Amygdala (tissue), 56 donors: Measurements from ENCODE around the gene NFYC.
"Not testable (repeated sequence)": the region's sequence is repeated elsewhere in the genome, so short reads cannot be mapped to it uniquely, and the experiment has no call there.

ENCODE experiments used
- DNase-seq, 56 donors: peaks; one replicate each; lab custom pipeline; 2025; lab: John Stamatoyannopoulos, UW

NFYC gene

DNA sequence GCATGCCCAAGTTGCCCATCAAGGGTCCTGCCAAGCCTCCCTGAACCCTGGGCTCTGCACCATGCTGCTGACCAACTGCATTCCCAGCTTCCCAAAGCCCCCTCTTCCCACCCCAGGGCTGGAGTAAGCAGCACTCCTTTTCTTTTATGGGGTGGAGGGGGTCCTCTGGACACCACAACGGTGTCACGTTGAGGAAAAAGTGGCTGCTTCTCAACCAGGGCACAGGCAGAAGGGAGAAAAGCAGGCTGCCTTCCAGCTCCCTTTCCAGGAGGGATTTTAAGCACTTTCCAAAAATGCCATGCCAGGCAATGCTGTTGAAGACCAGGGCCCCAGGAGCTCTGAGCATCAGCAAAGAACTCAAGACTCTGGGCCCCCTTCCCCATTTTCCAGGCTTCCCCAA, 26.7 kb upstream of the NFYC start:
- DNase-seq, result no peak

DNA sequence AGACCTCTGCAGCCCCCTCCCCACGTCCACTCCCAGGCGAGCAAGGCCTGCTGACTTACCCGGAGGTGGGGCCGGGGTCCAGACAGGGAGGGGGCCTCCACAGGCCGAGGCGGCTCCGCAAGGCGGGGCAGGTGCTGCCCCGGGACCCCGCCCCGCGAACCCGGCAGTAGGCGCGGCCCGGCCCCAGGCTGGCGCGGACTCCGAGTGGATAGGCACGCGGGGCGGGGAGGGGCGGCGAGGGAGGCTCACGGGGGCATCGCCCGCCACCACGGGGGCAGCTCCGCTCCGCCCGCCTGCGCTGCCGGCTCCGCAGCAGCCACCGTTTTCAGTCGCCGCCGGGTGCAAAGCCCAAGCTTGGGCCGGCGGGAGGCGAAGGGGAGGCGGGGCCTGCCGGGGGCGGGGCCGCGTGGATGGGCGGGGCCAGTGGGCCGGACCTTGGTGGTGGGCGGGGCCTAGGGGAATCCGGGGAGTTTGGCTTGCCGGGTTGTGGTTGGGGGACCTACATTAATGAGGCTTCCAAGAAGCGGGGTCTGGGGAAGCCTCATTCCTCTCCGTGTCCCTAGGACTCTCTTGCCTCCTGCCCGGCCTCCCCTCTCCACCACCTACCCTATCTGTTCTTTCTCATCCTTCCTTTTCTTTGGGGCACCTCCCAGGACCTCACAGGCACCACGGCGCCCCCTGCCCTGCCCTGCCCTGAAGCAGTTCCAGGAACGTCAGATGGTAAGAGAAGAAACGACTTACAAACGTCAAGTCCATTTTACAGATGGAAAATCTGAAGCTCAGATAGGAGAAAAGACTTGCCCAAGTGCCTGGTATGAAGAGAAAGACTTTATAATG, 26.0 kb upstream of the NFYC start, which contains the start of gene RIMS3:
Gene RIMS3 (minus strand): TSS at position 348 of the 837 bp plus-strand sequence. CDS start 23,757 bp downstream, outside the sequence.
- peak in 51 of 56 donors; percentile 17 to 91 (median 62) for DNase-seq

DNA sequence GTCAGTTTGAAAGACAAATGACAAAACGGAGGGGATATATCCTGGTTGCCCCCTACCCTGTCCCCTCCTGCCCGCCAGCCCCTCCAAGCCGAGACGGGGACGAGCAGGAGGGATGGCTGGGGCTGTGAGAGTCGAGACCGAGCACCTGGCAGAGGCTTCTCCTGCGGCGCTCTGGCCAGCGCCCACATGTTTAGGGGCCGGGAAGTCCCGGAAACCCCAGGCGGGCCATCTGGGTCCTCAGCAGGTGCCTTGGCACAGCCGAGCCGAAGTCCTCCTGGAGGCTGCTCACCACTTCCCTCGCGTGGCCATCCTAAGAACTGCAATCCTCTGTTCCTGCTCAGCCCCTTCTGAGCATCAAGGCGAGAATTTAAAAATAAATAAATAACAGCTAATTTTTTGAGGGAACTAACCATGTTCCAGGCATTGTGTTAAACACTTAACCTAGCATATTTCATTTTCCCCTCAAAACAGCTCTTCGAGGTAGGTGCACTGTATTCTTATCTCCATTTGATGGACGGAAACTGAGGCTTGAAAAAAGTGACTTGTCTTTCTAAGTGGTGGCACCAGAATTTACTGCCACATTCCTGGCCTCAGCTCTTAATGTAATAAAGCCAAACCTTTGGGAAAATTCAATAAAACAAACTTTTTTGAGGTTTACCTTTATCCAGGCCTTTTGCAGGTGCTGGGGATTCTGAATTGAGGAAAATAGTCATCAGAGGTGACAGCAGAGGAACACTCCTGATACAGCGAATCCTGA, 22.6 kb upstream of the NFYC start:
- peak in 48 of 56 donors; percentile 9 to 83 (median 53) for DNase-seq

DNA sequence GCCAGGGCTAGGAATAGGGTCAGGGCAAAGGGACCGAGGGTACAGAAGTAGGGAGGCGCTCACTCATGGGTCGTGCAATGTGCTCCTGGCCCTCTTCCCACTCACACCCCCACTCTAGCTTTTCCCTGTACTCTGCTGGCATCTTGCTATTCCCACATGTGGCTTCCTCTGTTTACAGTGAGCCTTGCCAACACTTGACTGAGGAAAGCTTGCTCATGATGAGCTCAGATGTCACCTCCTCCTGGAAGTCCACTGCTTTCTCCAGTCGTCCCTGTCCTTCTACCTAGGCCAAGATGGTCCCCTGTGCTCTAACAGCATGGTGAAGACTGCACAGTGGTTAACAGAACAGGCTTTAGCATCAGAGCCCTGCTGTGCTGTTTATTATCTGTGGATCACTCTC, 18.1 kb upstream of the NFYC start:
- DNase-seq, result no peak

DNA sequence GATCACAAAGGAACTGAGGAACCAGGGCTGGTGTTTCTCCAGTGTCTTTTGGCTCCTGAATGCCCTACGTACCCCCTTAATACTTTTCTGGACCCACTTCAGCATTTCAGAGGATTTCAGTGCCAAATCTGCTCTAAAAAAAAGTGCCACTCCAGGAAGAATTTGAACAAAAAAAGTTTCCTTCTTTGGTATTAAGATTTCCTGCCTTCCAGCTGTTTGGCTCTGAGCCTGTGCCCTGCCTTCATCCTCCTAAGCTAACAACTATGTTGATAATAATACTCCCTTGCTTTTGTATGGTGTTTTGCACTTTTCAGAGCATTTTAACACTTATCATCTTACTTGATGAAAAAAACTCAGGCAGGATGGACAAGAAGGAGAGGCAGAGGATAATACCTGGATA, 15.0 kb upstream of the NFYC start:
- DNase-seq, result no peak

DNA sequence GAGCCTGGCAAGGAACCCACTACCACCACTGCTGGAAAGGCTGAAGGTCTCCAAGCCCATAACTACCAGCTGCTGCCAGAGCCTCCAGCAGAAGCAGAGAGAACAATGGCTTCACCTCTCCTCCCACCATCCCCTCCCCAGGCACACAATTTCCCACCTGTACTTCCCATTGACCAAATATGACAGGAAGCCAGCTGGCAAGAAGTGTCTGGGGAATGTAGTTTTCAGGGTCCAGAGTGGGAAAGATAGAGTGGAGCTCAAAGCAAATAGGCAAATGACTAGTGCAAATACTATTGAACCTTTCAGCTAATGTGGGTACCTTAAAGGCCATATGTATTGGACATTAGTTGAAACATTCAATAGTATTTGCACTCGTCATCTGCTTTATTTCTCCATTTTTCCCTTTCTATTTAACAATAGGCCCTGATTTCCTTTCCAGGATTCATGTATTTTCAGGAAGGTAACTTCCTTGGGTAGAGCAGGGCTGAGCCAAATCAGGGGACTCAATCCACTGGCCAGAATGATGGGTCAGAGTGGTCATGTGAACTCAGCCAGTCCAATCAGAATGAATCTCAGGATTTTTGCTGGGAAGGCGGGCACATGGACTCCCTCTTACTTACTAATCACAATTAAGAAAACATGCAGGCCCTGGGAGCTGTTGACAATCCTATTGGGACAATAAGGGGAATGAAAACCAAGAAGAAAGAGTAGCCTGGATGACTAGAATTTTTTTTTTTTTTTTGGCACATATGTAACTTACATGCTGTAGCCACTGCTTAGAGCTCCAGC, 12.1 kb upstream of the NFYC start:
- no peak for DNase-seq

DNA sequence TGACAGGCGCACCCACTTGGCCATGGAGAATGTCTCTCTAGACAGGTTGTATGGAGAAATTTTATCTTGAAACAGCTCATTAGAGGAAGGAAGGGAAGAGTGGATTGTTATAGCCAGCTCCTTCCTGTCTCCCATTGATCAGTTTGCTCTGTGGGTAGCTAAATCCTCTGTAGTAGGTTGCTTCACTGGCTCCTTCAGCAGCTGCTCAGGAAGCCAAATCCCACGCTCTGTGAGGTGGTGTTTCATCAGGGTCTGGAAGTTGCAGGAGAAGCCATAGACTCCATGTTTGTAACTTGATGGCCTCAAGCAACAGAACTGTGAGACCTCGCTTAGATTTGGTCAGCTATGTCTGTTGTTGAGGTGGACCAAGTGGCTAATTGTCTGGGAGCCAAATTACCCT, 6.8 kb upstream of the NFYC start:
- DNase-seq, result no peak

DNA sequence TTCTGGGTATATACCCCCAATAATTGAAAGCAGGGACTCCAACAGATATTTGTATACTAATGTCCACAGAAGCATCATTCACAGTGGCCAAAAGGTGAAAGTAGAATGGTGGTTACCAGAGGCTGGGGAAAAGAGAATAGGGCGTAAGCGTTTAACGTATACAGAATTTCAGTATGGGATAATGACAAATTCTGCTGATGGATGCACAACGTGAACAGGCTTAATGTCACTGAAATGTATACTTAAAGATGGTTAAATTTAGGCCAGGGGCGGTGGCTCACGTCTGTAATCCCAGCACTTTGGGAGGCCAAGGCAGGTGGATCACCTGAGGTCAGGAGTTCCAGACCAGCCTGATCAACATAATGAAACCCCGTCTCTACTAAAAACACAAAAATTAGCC, 4.4 kb upstream of the NFYC start:
- DNase-seq, result no peak

DNA sequence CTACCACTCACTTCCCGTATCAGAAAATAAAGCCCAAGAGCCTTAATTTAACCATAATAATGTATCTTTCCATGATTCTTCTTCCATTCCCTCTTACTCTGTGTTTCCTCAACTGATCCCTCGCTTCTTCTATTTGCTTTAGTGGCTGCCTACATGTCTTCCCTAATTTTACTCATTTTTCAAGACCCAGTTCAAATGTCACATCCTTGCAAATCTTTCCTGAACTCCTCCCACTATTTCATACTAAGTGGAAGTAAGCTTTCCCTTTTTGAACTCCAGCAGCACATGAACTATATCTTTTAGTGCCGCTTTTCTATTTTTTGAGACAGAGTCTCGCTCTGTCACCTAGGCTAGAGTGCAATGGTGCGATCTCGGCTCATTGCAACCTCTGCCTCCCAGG, 3.8 kb upstream of the NFYC start:
- no peak for DNase-seq

DNA sequence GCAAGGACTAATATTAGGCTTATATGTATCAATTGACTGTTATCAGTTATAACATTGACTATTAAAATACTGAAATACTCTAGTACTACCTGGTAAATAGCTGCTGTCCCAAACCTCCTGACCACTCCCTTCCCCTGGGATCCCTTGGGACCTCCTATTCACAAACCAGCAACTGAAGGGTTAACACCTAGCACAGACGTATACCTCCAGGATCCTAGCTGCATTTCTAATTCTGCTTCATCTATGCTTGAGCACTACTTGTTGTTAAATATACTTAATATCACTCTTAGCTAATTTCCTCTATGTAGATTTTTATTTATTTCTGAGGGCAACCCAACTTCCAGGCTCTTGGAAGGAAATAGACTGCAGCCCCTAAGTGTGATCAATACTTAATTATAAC, 1.8 kb upstream of the NFYC start:
- DNase-seq, result no peak

DNA sequence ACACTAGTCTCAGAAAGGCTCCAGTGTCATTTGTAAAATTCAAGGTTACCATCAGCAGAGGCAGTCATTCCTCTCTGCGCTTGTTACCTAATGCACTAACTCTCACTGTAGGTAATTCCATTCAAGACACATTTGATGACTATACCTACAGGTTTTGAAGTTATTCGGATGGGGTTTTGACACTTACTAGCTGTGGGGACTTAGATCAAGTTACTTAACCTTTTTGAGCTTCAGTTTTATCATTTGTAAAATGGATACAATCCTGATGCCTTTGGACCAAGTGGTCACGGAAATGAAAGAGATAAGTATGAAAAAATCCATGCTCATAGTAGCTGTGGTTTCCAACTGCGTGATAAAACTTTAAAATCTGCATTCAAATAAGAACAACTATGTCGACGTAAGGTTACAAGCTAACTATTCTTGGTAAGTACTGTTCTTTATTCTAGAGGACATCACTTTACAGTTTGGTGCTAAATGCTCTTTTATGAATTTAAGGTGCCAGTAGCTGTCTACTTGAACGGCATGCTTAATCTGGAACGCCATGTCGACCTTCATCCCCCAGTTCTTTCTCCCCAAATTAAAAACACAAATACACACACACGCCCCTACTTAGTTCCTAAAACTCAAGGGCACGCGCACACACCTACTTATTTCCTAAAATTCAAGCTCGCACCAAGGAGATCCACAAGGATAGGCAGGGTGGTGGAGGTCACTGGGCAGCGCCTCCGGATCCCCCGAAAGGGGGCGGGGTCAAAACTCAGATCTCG, 550 bp upstream of the NFYC start:
- no peak for DNase-seq

DNA sequence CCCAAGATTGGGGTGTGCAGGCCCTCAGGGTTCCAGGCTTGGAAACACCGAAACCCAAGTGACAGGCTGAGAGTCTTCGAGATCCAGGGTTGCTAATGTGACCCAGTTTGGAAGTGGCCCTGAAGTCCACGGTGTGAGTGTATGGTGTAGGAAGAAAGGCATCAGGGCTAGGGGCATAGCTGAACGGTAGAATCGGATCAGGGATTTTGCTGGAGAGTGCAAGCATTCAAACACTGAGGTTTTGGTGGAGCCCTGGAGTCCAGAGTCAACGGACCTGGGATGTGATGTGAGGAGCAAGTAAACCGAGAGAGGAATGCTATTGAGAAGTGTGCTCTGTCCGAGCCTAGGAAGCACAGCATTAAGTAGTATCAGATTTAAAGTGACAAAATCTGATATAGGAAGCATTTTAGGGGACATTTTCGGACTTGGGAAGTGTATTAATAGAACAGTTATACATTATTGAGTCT, 958 bp downstream of the NFYC start:
- DNase-seq, result peak in 15 of 56 donors; percentile 35 to 78 (median 62)

DNA sequence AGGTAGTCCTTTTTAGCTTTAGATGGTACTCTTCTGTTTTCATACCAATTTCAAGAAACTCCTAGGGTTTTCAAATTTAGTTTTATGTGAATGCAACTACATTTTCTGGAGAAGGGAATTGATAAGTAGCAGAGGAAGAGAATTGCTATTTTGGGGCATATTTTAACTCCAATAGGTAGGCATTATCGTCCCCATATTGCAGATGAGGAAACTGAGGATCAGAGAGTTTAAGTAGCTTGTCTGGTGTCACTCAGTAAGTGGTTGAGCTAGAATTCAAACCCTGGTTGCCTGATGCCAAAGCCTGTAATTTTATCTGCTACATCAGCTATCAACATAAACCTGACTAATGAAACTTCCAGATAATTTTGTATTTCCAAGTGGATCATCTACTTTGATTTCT, 1.9 kb downstream of the NFYC start:
- no peak for DNase-seq

DNA sequence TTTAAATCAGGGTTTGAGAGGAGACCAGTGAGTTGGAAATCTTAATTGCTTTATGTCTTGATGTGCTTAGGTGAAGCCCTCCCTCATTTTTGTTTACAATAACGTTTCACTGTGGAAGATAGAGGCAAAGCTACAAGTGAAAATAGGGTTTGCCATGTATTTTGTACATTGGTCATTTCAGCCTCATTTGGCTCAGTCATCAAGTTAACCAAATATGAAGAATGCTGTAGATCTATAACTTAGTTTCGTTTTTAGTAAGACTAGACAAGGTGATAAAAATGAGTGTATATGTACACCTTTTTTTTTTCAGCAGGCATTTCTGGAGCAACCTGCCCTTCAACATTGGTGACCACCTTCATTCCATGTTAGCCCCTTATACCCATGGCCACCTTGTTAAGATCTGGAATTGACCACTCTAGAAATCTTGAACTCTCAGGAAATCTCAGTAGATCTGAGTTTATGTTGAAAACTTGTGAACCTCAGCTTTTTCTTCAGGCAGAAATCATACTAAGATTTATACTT, 2.9 kb downstream of the NFYC start:
- DNase-seq, result no peak

DNA sequence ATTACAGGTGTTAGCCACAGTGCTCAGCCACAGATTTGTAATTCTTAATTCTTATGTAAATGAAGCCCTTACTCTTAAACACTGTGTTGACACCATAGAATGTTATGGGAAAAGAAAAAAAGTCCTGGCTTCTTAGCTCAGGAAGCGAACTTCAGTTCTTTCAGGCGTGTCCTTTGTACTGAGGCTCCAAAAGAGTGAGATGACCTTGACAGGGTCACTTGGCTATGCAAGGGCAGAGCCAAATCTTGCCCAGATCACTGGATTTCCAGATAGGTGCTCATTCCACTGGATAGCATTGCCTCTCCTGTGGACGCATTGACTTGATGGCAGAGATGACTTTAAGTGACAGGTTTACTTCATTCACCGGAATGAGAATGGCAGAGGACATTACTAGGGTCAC, 4.8 kb downstream of the NFYC start:
- DNase-seq, result no peak

DNA sequence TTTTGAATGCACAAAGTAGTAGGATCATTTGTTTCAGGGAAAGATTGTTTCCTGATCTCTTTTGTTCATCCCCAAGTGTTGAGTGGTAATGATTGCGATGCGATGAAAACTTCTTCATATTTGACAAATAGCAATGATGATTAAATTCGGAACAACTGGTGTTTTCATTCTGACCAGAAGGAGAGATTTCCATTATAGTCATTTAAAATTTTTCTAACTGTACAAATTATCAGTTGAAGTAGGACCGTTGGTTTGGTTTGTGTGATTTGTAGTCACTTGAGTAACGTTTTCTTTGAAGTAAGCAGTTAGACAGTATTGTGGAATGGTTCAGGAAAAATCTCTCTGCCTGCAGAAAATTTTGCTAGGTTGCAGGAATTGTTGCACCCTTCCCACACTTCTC, 5.9 kb downstream of the NFYC start:
- DNase-seq, result no peak

DNA sequence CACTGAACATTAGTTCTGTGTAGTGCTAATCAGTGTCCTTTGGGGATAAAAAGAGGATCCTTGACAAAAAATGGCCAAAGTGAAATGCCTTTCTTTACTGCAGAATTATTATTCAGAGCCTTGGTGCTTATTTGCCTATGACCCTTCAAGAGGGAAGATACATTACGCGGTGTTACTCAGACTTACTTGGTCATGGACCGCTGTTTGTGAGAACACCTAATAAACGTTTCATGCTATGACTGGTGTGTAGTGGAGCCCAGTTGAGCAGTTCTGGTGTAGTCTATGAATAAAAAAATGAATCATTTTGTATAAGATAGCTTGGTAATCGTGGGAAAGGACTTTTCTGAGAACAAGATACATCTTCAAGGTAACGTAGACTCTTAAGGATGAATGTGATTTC, 8.3 kb downstream of the NFYC start:
- no peak for DNase-seq

DNA sequence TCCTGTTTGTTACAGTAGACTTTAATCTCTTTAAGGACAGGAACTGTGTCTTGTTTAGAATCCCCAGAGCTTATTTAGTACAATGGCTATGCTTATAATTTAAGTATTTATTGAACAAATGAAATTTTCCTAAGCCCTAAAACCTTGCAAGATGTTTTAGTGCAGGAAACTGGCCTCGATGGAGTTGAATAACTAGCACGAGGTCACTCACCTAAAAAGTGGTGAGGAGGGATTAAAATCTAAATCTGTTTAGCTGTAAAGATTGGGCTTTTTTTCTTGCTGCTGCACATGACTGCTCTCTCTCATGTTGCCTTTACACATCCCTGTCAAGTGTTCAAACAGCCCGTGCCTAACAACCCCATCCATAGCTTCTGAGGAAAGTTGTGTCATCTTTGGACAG, 10.2 kb downstream of the NFYC start:
- no peak for DNase-seq

DNA sequence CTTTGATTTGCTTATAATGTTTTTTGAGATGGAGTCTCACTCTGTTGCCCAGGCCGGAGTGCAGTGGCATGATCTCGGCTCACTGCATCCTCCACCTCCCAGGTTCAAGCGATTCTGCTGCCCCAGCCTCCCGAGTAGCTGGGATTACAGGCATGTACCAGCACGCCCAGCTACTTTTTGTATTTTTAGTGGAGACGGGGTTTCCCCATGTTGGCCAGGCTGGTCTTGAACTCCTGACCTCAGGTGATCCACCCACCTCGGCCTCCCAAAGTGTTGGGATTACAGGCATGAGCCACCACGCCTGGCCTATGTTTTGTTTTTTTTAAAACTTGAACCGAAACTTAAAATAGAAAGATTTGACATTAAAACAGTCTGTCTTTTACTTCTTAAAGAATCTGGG, 11.3 kb downstream of the NFYC start:
- DNase-seq, result not testable (repeated sequence)

DNA sequence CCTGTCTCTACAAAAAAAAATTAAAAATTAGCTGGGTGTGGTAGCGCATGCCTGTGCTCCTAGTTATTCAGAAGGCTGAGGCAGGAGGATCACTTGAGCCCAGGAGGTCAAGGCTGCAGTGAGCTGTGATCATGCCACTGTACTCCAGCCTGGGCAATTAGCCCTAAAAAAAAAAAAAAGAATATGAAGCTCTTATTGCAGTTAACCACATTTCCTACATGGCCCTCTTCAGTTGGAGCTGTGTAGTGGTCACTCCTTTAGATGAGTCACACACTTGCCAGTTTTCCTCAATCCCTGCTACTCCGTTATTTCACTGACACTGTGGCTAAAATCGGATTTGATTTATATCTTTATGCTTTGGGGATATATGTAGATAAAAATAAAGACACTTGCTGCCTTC, 11.8 kb downstream of the NFYC start:
- no peak for DNase-seq
